Measurements from ENCODE around the gene ARSB.

DNA sequence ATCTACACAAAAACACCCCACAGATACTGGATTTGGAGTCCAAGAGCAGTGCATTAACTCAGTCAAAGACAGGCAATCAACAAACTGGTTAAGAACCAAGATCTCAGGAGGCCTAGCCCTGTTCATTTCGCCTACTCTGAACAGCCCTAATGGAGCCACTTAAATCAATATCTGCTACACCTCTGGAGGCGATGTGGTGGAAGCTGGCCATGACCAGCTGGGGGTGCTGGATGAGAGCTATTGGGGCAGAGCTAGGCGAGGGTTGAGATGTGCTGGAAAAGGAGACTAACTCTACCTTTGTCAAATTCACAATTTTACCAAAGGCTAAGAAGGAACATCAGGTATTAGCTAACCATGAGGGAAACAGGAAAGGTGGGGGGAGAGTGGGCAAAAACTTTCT, 23.3 kb upstream of the ARSB start:
- TF ChIP-seq, protein P1, sequence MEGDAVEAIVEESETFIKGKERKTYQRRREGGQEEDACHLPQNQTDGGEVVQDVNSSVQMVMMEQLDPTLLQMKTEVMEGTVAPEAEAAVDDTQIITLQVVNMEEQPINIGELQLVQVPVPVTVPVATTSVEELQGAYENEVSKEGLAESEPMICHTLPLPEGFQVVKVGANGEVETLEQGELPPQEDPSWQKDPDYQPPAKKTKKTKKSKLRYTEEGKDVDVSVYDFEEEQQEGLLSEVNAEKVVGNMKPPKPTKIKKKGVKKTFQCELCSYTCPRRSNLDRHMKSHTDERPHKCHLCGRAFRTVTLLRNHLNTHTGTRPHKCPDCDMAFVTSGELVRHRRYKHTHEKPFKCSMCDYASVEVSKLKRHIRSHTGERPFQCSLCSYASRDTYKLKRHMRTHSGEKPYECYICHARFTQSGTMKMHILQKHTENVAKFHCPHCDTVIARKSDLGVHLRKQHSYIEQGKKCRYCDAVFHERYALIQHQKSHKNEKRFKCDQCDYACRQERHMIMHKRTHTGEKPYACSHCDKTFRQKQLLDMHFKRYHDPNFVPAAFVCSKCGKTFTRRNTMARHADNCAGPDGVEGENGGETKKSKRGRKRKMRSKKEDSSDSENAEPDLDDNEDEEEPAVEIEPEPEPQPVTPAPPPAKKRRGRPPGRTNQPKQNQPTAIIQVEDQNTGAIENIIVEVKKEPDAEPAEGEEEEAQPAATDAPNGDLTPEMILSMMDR (conservative IDR thresholded peaks at IDR 0.05): no peak
- TF ChIP-seq EZH2 (IDR thresholded peaks at IDR 0.05; ENCODE audit: low read depth): no peak

All from PC-9 (cell line).